ENCODE measurements around the gene MBTPS1. TPM values are rescaled to one million over a fixed set of nuclear protein-coding genes. Genes with fewer than 3 reads are reported as not detected.

The MBTPS1 gene
- total and polyA plus RNA-seq, 9 of the 15 experiments (the other 6 are each of a cell fraction or from before 2014, with no cell fraction given), result 2.8 to 57.6 (median 43.8) TPM

GRCh38 chr16:84138824-84139627 lies 22.3 kb upstream of the MBTPS1 start (continued):
- TF ChIP-seq HMBOX1 (IDR thresholded peaks at IDR 0.05) (peak; percentile 65; the same call in 1 of the 2 replicates), SMC3 (conservative IDR thresholded peaks at IDR 0.05; ENCODE audit: insufficient read depth, low read depth, low read length) (no peak), ZNF232 (CRISPR knock-in tag; IDR thresholded peaks at IDR 0.05) (no peak), SMARCA4 (IDR thresholded peaks at IDR 0.05) (peak; percentile 73), PKNOX1 (IDR thresholded peaks at IDR 0.05) (peak; percentile 62), MEF2D (tag; conservative IDR thresholded peaks at IDR 0.05; ENCODE audit: low read depth) (peak; percentile 76), KAT2B (IDR thresholded peaks at IDR 0.05; ENCODE audit: low read depth, low read length) (no peak), ZNF76 (CRISPR knock-in tag; IDR thresholded peaks at IDR 0.05; ENCODE audit: borderline replicate concordance) (no peak), ID3 (CRISPR knock-in tag; IDR thresholded peaks at IDR 0.05) (no peak), ID3 (tag; IDR thresholded peaks at IDR 0.05) (peak; percentile 91; the same call in 1 of the 2 replicates), RBM25 (IDR thresholded peaks at IDR 0.05; ENCODE audit: low read depth, low read length, severe bottlenecking) (no peak), CREM (IDR thresholded peaks at IDR 0.05; ENCODE audit: low read depth) (peak; percentile 62), RHOXF2B (CRISPR knock-in tag; conservative IDR thresholded peaks at IDR 0.05) (0 out of 2 replicates have a peak, but pooled peaks have one; percentile 40), ZNF133 (CRISPR knock-in tag; IDR thresholded peaks at IDR 0.05) (no peak), TCF7 (IDR thresholded peaks at IDR 0.05; ENCODE audit: borderline replicate concordance) (peak; percentile 97), XRCC5 (IDR thresholded peaks at IDR 0.05; ENCODE audit: low read depth, low read length) (peak; percentile 56; the same call in 1 of the 2 replicates), CBX8 (IDR thresholded peaks at IDR 0.05; ENCODE audit: borderline replicate concordance, extremely low read depth, low read depth, low read length, poor library complexity, severe bottlenecking) (no peak), GATAD2B (IDR thresholded peaks at IDR 0.05; ENCODE audit: borderline replicate concordance) (no peak), ARID2 (IDR thresholded peaks at IDR 0.05) (no peak), FOXJ3 (CRISPR knock-in tag; IDR thresholded peaks at IDR 0.05) (no peak), DLX4 (CRISPR knock-in tag; IDR thresholded peaks at IDR 0.05) (no peak), ELF1 (tag; IDR thresholded peaks at IDR 0.05) (peak; percentile 46; the same call in 1 of the 2 replicates), ZNF511 (CRISPR knock-in tag; IDR thresholded peaks at IDR 0.05) (no peak), ZNF311 (CRISPR knock-in tag; IDR thresholded peaks at IDR 0.05) (no peak; the same call in 1 of the 2 replicates), SRSF9 (IDR thresholded peaks at IDR 0.05; ENCODE audit: borderline replicate concordance, low read depth, low read length) (no peak), HDAC8 (tag; IDR thresholded peaks at IDR 0.05) (peak; percentile 86)
